H1 (cell line): ENCODE measurements around the gene PRSS48. TPM values are rescaled to one million over a fixed set of nuclear protein-coding genes. Genes with fewer than 3 reads are reported as not detected.

Source experiments
- CTCF ChIA-PET: fragments of 300-600 bp; sonication (Branson Sonifier 250); formaldehyde crosslinking; loops from one replicate; lab custom pipeline; 2021; ENCODE audit not compliant: partially characterized antibody; lab: Charles Lee
- POLR2A ChIA-PET: fragments of 300-600 bp; sonication (Branson Sonifier 250); formaldehyde crosslinking; loops from one replicate; lab custom pipeline; 2021; ENCODE audit warnings: inconsistent platforms; ENCODE audit not compliant: partially characterized antibody; lab: Charles Lee
- DNase-seq, 2 experiments: peaks; one replicate each; pipeline versions ENCODE4 v3.0.0 to v3.0.0-alpha.2; 2010 to 2022; ENCODE audit warnings: low spot score in 2 of 2, low read depth in 1 of 2, mixed read lengths in 1 of 2
- FAIRE-seq: peaks from 2 replicates; lab custom pipeline; 2011; peaks lifted over from hg19 to GRCh38; lab: Jason Lieb, UNC
- H2AFZ ChIP-seq: 2 replicates; pipeline ENCODE4 v1.8.1; 2012; ENCODE audit warnings: low read length, inconsistent platforms
- H2AK5ac ChIP-seq: 2 replicates; pipeline ENCODE4 v1.6.1; 2013; ENCODE audit warnings: low read depth, low read length
- H2BK120ac ChIP-seq: replicated peaks from 2 replicates; pipeline ENCODE3; 2013; ENCODE audit warnings: low read depth, low read length, inconsistent platforms
- H2BK12ac ChIP-seq: 2 replicates; pipeline ENCODE4 v1.6.1; 2013; ENCODE audit warnings: low read depth, low read length
- H2BK15ac ChIP-seq: 2 replicates; pipeline ENCODE4 v1.6.1; 2013; ENCODE audit warnings: low read length
- H2BK20ac ChIP-seq: 2 replicates; pipeline ENCODE4 v1.6.1; 2013; ENCODE audit warnings: low read length
- H2BK5ac ChIP-seq: 2 replicates; pipeline ENCODE4 v1.6.1; 2013; ENCODE audit warnings: low read depth, low read length
- H3K14ac ChIP-seq: 2 replicates; pipeline ENCODE4 v1.6.1; 2013; ENCODE audit warnings: inconsistent platforms; ENCODE audit not compliant: insufficient read length
- H3K18ac ChIP-seq: 2 replicates; pipeline ENCODE4 v1.6.1; 2013; ENCODE audit warnings: low read length; ENCODE audit errors: extremely low read depth
- H3K23ac ChIP-seq: 2 replicates; pipeline ENCODE4 v1.6.1; 2013; ENCODE audit warnings: inconsistent platforms; ENCODE audit not compliant: insufficient read length
- H3K23me2 ChIP-seq: 2 replicates; pipeline ENCODE4 v1.6.1; 2013; ENCODE audit warnings: low read depth, low read length
- H3K27ac ChIP-seq: 2 replicates; pipeline ENCODE4 v1.6.1; 2011; ENCODE audit warnings: low read depth, low read length, inconsistent platforms
- H3K27me3 ChIP-seq, 4 experiments: replicated peaks in 1 of 4; 1 replicate in 1 of 4; 2 replicates in 3 of 4; pipeline versions ENCODE4 v1.6.1 to v1.8.1; 2011 to 2013; ENCODE audit warnings: low read length in 3 of 4, mild to moderate bottlenecking in 3 of 4, inconsistent platforms in 2 of 4, mixed read lengths in 2 of 4, moderate library complexity in 1 of 4; ENCODE audit not compliant: control insufficient read depth in 3 of 4, insufficient read depth in 3 of 4; ENCODE audit errors: extremely low read depth in 1 of 4
- H3K36me3 ChIP-seq, 4 experiments: 2 replicates each; pipeline versions ENCODE4 v1.6.1 to v1.8.1; 2011 to 2013; ENCODE audit warnings: mild to moderate bottlenecking in 4 of 4, low read length in 3 of 4, moderate library complexity in 2 of 4, control low read depth in 1 of 4, inconsistent platforms in 1 of 4; ENCODE audit not compliant: insufficient read depth in 4 of 4, control insufficient read depth in 2 of 4
- H3K4ac ChIP-seq: replicated peaks from 2 replicates; pipeline ENCODE3; 2013; ENCODE audit warnings: low read length, low read depth, mixed read lengths, inconsistent platforms; ENCODE audit not compliant: insufficient read length
- H3K4me1 ChIP-seq, 4 experiments: replicated peaks in 1 of 4; 1 replicate in 1 of 4; 2 replicates in 3 of 4; pipeline versions ENCODE4 v1.6.1 to v1.8.1; 2011 to 2013; ENCODE audit warnings: low read length in 3 of 4, inconsistent platforms in 2 of 4, mixed read lengths in 1 of 4; ENCODE audit not compliant: insufficient read depth in 4 of 4, control insufficient read depth in 3 of 4
- H3K4me2 ChIP-seq, 2 experiments: 2 replicates each; pipeline versions ENCODE4 v1.6.1 to v1.8.1; 2011 to 2013; ENCODE audit warnings: low read depth in 2 of 2, low read length in 2 of 2, control low read depth in 1 of 2, inconsistent platforms in 1 of 2, mild to moderate bottlenecking in 1 of 2; ENCODE audit not compliant: insufficient read depth in 1 of 2
- H3K4me3 ChIP-seq, 4 experiments: fragments of 200-600, 300-600 bp in 1 of 4; sonication (generic), shearing (Covaris generic), sonication (Bioruptor Twin) in 1 of 4; 2 replicates each; pipeline versions ENCODE4 v1.5.1 to v1.8.1; 2011 to 2016; ENCODE audit warnings: low read length in 4 of 4, low read depth in 3 of 4, control low read depth in 2 of 4, inconsistent platforms in 2 of 4, mild to moderate bottlenecking in 2 of 4, mixed read lengths in 1 of 4, moderate library complexity in 1 of 4; ENCODE audit not compliant: insufficient read depth in 2 of 4; ENCODE audit errors: extremely low read depth in 1 of 4
- H3K56ac ChIP-seq: replicated peaks from 2 replicates; pipeline ENCODE3; 2013; ENCODE audit warnings: low read depth, mild to moderate bottlenecking, mixed read lengths, low read length, inconsistent platforms; ENCODE audit not compliant: insufficient read length
- H3K79me1 ChIP-seq: 2 replicates; pipeline ENCODE4 v1.6.1; 2013; ENCODE audit warnings: low read depth, low read length, control low read depth
- H3K79me2 ChIP-seq, 2 experiments: 2 replicates each; pipeline versions ENCODE4 v1.6.1 to v1.8.1; 2012 to 2013; ENCODE audit warnings: low read length in 2 of 2, mild to moderate bottlenecking in 2 of 2, inconsistent platforms in 1 of 2; ENCODE audit not compliant: insufficient read depth in 2 of 2, control insufficient read depth in 1 of 2
- H3K9ac ChIP-seq, 4 experiments: replicated peaks in 1 of 4; 1 replicate in 1 of 4; 2 replicates in 3 of 4; pipeline versions ENCODE4 v1.6.1 to v1.8.1; 2011 to 2013; ENCODE audit warnings: low read depth in 3 of 4, low read length in 3 of 4, control low read depth in 2 of 4, mild to moderate bottlenecking in 2 of 4, moderate library complexity in 2 of 4, inconsistent platforms in 1 of 4; ENCODE audit errors: extremely low read depth in 1 of 4
- H3K9me3 ChIP-seq, 2 experiments: 2 replicates each; pipeline versions ENCODE4 v1.6.1 to v1.8.1; 2012 to 2013; ENCODE audit warnings: mild to moderate bottlenecking in 2 of 2, moderate library complexity in 2 of 2, control low read depth in 1 of 2, inconsistent platforms in 1 of 2, low read depth in 1 of 2, low read length in 1 of 2, mixed read lengths in 1 of 2; ENCODE audit not compliant: insufficient read depth in 2 of 2
- H4K20me1 ChIP-seq, 2 experiments: replicated peaks in 1 of 2; 2 replicates each; pipeline versions ENCODE3 to v1.8.1; 2011 to 2013; ENCODE audit warnings: inconsistent platforms in 2 of 2, low read length in 2 of 2, mild to moderate bottlenecking in 1 of 2; ENCODE audit not compliant: insufficient read depth in 2 of 2, control insufficient read depth in 1 of 2
- H4K5ac ChIP-seq: 2 replicates; pipeline ENCODE4 v1.6.1; 2013; ENCODE audit warnings: low read length, low read depth, mixed read lengths, inconsistent platforms; ENCODE audit not compliant: insufficient read length
- H4K8ac ChIP-seq: 2 replicates; pipeline ENCODE4 v1.8.0; 2013; ENCODE audit warnings: mild to moderate bottlenecking, moderate library complexity, low read length, inconsistent platforms; ENCODE audit not compliant: insufficient read depth; ENCODE audit errors: extremely low read depth
- H4K91ac ChIP-seq: replicated peaks from 2 replicates; pipeline ENCODE3; 2013; ENCODE audit warnings: low read length, mixed read lengths, inconsistent platforms; ENCODE audit not compliant: insufficient read length
- CBX5 ChIP-seq: fragments of 300-800, 300-1000 bp; sonication (generic); IDR thresholded peaks from 2 replicates; pipeline ENCODE4 v1.7.1; 2016; ENCODE audit warnings: antibody characterized with exemption, low read length, low read depth
- CHD1 ChIP-seq: IDR thresholded peaks from 2 replicates; pipeline ENCODE4 v1.6.1; 2012; ENCODE audit warnings: low read depth, low read length, improper control_type of control experiment
- CHD2 ChIP-seq: IDR thresholded peaks from 2 replicates; pipeline ENCODE4 v1.6.1; 2012; ENCODE audit warnings: low read length, improper control_type of control experiment
- CREB1 ChIP-seq: IDR thresholded peaks from 2 replicates; pipeline ENCODE4 v1.6.1; 2012; ENCODE audit warnings: inconsistent platforms
- CTCF ChIP-seq, 3 experiments: IDR thresholded peaks; 1 replicate in 2 of 3; 2 replicates in 1 of 3; pipeline versions ENCODE4 v1.5.1 to v1.6.1; 2011; ENCODE audit warnings: low read length in 3 of 3, mild to moderate bottlenecking in 3 of 3, inconsistent platforms in 2 of 3, low read depth in 1 of 3, moderate library complexity in 1 of 3; ENCODE audit not compliant: insufficient read depth in 1 of 3; ENCODE audit errors: control extremely low read depth in 1 of 3
- FOSL1 ChIP-seq: IDR thresholded peaks from 2 replicates; pipeline ENCODE4 v1.6.1; 2011; ENCODE audit warnings: mild to moderate bottlenecking, low read depth, low read length, moderate library complexity; ENCODE audit not compliant: insufficient read depth
- GTF2F1 ChIP-seq: IDR thresholded peaks from 2 replicates; pipeline ENCODE4 v1.6.1; 2012; ENCODE audit warnings: low read depth, low read length, improper control_type of control experiment, borderline replicate concordance
- NRF1 ChIP-seq: IDR thresholded peaks from 2 replicates; pipeline ENCODE4 v1.6.1; 2011; ENCODE audit warnings: mild to moderate bottlenecking, low read depth, low read length, improper control_type of control experiment
- POLR2AphosphoS5 ChIP-seq: IDR thresholded peaks from 2 replicates; pipeline ENCODE4 v1.6.1; 2011; ENCODE audit warnings: low read depth, low read length
- POU5F1 ChIP-seq: IDR thresholded peaks from 2 replicates; pipeline ENCODE4 v1.6.1; 2011; ENCODE audit warnings: low read depth, mild to moderate bottlenecking, low read length, moderate library complexity
- RFX5 ChIP-seq: IDR thresholded peaks from 2 replicates; pipeline ENCODE4 v1.6.1; 2011; ENCODE audit warnings: low read depth, low read length, improper control_type of control experiment, borderline replicate concordance
- RXRA ChIP-seq: IDR thresholded peaks from 2 replicates; pipeline ENCODE4 v1.6.1; 2011; ENCODE audit warnings: low read depth, mild to moderate bottlenecking, low read length, moderate library complexity; ENCODE audit not compliant: insufficient read depth
- TBP ChIP-seq: IDR thresholded peaks from 2 replicates; pipeline ENCODE4 v1.6.1; 2011; ENCODE audit warnings: low read depth, low read length, improper control_type of control experiment
- WGBS, 2 experiments: shearing (Covaris generic) in 1 of 2; methylation state at CpG; one replicate each; pipeline versions ENCODE4 v1.1.6 to v1.1.7; 2013 to 2015; ENCODE audit warnings: low lambda C conversion rate in 2 of 2, mixed read lengths in 2 of 2, inconsistent platforms in 1 of 2, low coverage in 1 of 2, missing lambda C conversion rate in 1 of 2; ENCODE audit not compliant: insufficient replicate concordance in 2 of 2, insufficient coverage in 1 of 2, insufficient read length in 1 of 2; ENCODE audit errors: extremely low coverage in 1 of 2, missing lambda C conversion rate in 1 of 2; 5-methylcytosine and 5-hydroxymethylcytosine counted together
- polyA plus RNA-seq, 7 experiments: library from polyadenylated mRNA; depleted of rRNA in 3 of 7; stranded (reverse) in 5 of 7; unstranded in 2 of 7; fragments of >200 nt in 5 of 7; fragments of 200-250 nt in 2 of 7; gene quantifications; 1 replicate in 5 of 7; 2 replicates in 1 of 7; 4 replicates in 1 of 7; pipeline versions ENCODE4 v1.2.1 to v1.2.3, GENCODE V29; 2011 to 2013; ENCODE audit warnings: missing spikeins in 2 of 7, mixed read lengths in 2 of 7
- total RNA-seq: library from RNA; stranded (reverse); fragmentation: NEBNext Ultra II Directional; extraction: Animal tissue kit (Norgen Biotek cat#: 25700); gene quantifications from 2 replicates; pipeline ENCODE4 v1.2.1, GENCODE V29; 2021

PRSS48 gene
- total and polyA plus RNA-seq, 2 of the 8 experiments (the other 6 are each of a cell fraction or from before 2014, with no cell fraction given): not detected

GRCh38 chr4:151257704-151258103, 19.3 kb upstream of the PRSS48 start:
- H3K23me2 ChIP-seq: no peaks in the 10 kb centered on the region
- no peak overlapping the region for H4K8ac ChIP-seq
- peaks cover 0 to 4% of the 10 kb centered on the region in 2 experiments for H4K20me1 ChIP-seq
- no peak overlapping the region for H4K91ac ChIP-seq
- H3K4ac ChIP-seq: no peak overlapping the region
- no peak overlapping the region for H2BK5ac ChIP-seq
- WGBS, 2 experiments: 85% methylated on average over 4 of the region's 4 CpGs; no CpG with 5 or more reads in 1 of the 2 experiments
- CTCF ChIA-PET: no interaction called here
- H3K14ac ChIP-seq: no peak overlapping the region
- H3K27ac ChIP-seq: no peak overlapping the region
- FAIRE-seq (no peak), DNase-seq (no peak)
- H2BK15ac ChIP-seq: no peak overlapping the region
- H3K4me1 ChIP-seq: no peaks in the 10 kb centered on the region; a peak in 2 of 7 replicates
- no peak overlapping the region for H3K18ac ChIP-seq
- peaks cover 0 to 11% of the 10 kb centered on the region in 2 experiments; a peak in 1 of 4 replicates for H3K9me3 ChIP-seq
- H2AFZ ChIP-seq: no peak overlapping the region
- no peak overlapping the region for H3K4me3 ChIP-seq
- H2BK12ac ChIP-seq: no peak overlapping the region
- no peak overlapping the region for H2AK5ac ChIP-seq
- no peak overlapping the region for H3K56ac ChIP-seq
- H3K9ac ChIP-seq: no peak overlapping the region
- POLR2A ChIA-PET: no interaction called here
- no peak overlapping the region for H2BK20ac ChIP-seq
- peaks cover 0 to 41% of the 10 kb centered on the region in 2 experiments; a peak in 3 of 4 replicates for H3K79me2 ChIP-seq
- no peak overlapping the region for H2BK120ac ChIP-seq
- H3K23ac ChIP-seq: no peak overlapping the region
- peaks cover 6% of the 10 kb centered on the region; the same call in 1 of the 2 replicates for H3K79me1 ChIP-seq
- peaks cover 0 to 7% (median 0%) of the 10 kb centered on the region in 4 experiments; a peak in 2 of 8 replicates for H3K36me3 ChIP-seq
- no peaks in the 10 kb centered on the region; a peak in 1 of 7 replicates for H3K27me3 ChIP-seq
- no peak overlapping the region for H4K5ac ChIP-seq
- no peak overlapping the region for H3K4me2 ChIP-seq
- no peak for TF ChIP-seq GTF2F1
- no peak for TF ChIP-seq POU5F1
- no peak for TF ChIP-seq RXRA
- TF ChIP-seq CTCF (IDR thresholded peaks at IDR 0.05; ENCODE audit: control extremely low read depth in 1 of 3, insufficient read depth in 1 of 3, low read depth in 1 of 3, low read length in 3 of 3): no peak
- no peak for TF ChIP-seq CHD2
- no peak for TF ChIP-seq CREB1
- no peak for TF ChIP-seq NRF1
- TF ChIP-seq CBX5: no peak
- TF ChIP-seq FOSL1: no peak
- no peak for TF ChIP-seq RFX5
- no peak for TF ChIP-seq POLR2AphosphoS5
- no peak for TF ChIP-seq CHD1
- TF ChIP-seq TBP: no peak
